AML-193 (cell line): Measurements from ENCODE around the gene TARDBP.
"Not testable (repeated sequence)": the region's sequence is repeated elsewhere in the genome, so short reads cannot be mapped to it uniquely, and the experiment has no call there.

Experiments used
- DNase-seq, 2 experiments: peaks; one replicate each; lab custom pipeline; 2025; lab: John Stamatoyannopoulos, UW

The TARDBP gene

DNA sequence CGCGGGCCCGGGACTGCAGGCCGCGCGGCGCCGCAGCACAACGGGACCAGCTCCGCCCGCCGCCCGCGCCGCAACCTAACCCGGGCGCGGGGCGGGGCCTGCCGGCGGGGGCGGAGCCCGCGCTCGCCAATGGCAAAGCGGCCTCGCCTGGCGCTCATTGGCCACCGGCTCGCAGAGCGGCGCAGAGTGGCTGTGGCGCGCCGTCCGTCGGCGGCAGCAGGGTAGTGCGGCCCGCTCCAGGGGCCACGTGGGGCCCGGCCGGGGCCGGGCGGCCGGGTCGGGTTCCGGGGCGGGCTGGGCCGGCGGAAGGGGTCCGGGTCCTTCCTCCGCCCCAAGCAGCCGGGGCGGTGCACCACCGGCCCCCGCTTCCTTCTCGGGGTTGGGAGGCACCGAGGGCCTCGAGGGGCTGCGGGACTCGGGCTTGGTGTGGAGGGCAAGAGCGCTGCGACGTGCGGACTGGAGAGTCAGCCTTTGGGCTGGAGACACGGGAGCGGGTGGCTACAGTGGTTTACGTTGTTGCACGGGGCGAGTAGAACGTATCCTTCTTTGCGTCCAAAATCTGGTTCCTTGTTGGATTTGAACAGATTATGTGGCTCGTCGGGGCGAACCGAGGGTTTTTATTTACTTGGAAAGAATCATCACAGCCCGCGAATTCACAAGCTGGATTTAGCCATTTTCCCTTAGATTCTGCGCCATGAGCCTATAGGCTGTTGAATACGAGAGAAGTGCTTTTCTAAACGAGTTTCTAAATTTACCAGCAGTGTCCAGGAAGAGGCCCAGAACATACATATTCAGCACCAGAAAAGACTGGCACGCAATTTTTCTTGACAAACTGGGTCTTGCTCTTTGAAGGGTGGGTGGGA is 47.7 kb downstream of the TARDBP start, which contains the start of gene SRM:
TSS of gene SRM (minus strand) at position 51 of the 863 bp plus-strand sequence. CDS start 75 bp downstream, outside the sequence.
- peak; percentile 79 to 89 for DNase-seq

DNA sequence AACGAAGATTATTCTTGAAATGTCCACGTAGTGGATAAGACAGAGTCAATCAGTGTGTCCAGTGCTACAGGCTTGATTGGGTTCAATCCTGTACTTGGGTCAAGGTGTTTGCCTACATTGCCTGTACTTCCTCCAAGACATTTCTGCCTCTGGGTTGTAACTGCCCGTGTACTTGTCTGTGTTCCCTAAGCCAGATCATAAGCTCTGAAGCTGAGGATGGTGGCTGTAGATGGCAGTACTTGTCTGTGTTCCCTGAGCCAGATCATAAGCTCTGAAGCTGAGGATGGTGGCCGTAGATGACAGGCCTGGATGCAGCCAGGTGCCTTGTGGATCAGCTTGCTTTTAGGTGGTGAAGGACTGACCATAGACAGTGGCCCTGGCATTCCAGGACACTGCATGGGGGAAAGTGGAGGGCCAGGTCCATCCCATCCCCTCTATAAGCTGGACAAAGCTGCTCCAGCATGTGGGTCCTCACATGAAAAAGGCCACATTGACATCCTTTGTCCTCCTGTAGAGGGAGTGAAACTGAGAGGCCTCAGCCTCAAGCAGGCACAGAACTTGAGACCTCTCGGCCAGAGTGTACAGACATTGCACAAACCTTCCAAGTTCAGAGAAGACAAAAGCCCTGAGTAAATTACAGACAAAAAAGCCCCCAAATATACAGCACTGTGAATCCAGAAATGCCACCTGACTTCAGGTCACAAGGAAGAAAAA is 49.4 kb downstream of the TARDBP start:
- no peak for DNase-seq

DNA sequence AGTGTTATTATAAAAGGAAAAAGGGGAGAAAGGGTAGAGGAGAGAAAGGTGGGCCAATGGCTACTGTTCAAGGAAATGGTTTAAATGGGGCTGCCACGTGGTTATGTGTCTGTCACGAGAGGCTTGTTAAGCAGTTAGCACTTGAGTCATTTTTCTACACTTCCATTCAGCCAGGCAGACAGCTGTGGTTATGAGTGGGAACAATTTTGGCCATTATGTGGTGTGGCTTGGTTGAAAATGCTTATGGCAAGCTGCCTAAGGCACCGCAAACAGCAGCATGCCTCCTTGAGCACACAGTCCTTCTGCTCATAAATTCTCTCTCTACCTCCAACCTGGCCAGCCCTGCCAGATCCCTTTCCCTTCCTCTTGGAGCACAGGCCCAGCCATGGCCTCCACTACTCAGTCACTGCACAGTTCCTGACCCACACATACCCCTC is 50.5 kb downstream of the TARDBP start:
- DNase-seq = no peak

DNA sequence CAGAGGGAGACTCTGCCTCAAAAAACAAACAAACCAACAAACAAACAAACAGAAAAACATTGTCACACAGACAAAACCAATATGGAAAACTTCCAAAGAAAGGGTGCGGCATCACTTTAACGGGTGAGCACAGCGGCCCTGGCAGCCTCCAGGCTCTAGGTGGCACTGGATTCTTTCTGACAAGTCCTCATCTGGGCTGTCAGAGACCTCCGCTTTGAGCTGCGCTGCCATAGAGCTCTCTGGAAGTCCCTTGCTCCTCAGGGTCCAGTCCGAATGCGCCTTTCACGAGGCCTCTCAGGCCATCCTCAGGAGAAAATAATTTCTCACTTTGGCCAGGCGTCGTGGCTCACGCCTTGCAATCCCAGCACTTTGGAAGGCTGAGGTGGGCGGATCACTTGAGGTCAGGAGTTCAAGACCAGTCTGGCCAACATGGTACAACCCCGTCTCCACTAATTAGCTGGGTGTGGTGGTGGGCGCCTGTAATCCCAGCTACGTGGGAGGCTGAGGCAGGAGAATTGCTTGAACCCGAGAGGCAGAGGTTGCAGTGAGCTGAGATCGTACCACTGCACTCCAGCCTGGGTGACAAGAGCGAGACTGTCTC is 51.6 kb downstream of the TARDBP start:
- DNase-seq = not testable (repeated sequence)

DNA sequence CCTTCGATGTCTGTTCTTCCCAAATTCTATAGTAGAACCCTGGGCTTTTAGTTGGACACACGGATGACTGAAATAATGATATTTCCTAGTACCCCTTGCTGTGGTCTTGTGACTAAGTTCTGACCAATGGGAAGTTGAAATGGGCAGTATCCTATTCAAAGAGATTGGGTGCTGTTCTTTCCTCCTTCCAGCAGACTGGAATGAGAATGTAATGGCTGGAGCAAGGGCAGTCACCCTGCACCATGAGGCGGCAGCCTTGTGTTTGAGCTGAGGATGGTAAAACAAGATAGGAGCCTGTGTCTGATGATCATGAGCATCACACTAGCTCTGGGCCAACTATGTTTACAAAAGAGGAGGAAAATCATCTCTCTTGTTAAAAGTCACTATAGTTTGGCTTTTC is 52.5 kb downstream of the TARDBP start:
- no peak for DNase-seq

DNA sequence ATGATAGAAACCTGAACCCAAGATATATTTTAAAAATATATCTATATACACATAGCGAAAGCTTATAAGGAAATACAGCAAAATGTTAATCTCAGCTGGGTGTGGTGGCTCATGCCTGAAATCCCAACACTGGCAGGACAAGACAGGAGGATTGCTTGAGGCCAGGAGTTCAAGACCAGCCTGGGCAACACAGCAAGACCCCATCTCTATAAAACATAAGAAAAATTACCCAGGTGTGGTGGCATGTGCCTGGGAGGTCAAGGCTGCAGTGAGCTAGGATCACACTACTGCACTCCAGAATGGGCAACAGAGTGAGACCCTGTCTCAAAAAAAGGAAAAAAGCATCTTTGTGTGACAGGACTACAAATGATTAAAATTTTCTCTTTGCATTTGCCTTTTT is 53.3 kb downstream of the TARDBP start:
- no peak for DNase-seq

DNA sequence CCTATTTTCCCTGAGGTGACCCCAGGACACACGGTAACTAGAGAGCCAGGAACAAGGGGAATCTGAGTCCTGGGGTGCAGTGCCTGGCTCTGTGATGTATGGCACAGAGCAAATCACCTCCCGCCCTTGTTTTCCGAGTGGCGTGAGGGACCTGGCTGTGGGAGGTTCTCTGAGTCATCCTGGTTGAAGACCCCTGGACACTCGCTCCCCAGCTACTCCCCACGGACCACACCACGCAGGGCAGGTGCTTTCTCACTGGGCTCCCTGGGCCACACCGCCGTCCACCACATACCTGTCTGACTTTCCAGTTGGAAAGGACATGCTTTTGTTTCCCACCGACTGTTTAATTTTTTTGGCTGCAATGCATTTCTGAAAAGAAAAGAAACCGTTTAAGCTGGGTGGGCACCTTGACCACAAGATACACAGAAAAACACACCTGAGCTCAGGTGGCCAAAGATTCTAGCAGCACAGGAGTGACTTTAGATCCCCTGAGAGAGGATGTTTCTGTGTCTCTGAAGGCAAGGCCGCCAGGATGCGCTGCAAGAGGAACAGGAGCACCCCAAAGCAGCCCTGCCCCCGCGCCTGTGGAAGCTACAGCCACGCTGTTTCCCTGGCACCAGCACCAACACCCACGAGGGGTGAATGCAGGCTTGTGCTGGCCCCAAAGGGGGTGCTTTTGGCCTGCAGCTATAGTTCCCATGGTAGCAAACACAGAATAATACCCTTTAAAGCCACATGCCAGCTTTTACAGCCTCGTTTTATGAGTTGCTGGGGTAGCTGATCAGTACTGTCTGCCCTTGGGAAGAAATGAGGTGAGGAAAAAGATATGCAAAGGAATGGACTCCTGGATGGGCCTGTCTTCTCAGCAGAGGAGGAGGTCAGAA is 55.5 kb downstream of the TARDBP start:
- no peak for DNase-seq

DNA sequence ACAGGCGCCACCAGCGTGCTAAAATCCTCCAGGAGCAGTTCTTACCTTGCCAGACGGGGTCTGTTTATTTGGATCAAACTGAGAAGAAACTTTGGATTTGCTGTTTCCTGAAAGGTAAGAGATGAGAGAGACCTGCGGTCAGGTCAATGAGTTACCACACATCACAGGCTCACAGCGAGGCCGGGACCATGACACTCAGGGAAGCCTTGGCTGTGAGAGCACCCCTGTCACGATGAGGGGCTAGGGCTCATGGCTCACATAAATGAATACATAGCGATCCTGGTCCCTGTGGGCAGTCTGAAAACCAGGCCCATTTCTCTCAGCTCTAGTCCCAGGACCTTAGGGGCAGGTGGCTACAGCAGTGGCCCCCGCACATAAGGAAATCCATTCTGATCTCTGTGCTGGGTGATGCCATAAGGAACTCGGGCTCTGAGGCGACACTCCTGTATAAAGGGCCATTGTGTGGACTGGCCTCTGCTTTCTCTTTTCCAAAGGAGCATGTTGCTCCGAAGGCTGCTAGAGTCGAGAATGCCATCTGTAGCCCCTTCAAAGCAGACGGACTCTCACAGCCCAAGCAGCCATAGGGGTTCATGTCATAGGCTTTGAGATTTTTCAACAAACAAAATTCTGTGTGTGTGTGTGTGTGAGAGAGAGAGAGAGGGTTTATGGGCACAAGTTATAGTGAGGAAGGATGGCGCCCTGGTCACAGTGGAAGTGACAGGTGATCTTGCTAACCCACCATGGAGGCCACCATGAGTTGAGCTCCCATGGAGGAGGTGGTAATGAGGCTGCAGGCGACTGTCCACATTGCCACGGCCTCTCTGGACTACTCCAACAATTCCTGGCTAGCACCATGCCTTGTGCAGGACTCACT is 56.4 kb downstream of the TARDBP start:
- no peak for DNase-seq

DNA sequence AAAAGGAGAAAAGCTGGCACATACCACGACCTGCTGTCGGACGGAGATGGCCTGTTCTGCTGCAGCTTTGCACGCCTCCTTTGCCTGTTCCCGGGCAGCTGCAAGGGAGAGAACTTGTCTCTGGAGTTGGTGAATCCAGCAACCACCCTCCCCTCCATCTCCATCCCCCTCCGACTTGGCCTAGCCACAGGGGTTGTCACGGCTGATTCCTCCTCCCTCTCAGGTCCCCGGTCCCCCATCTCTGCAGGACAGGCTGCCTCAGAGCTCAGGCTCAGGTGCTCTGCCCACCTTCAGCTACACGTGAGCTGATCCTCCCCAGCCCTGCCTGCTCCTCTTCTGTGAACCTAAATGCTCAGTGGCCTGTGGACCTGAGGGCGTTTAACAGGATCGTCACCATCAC is 58.4 kb downstream of the TARDBP start:
- DNase-seq = no peak

DNA sequence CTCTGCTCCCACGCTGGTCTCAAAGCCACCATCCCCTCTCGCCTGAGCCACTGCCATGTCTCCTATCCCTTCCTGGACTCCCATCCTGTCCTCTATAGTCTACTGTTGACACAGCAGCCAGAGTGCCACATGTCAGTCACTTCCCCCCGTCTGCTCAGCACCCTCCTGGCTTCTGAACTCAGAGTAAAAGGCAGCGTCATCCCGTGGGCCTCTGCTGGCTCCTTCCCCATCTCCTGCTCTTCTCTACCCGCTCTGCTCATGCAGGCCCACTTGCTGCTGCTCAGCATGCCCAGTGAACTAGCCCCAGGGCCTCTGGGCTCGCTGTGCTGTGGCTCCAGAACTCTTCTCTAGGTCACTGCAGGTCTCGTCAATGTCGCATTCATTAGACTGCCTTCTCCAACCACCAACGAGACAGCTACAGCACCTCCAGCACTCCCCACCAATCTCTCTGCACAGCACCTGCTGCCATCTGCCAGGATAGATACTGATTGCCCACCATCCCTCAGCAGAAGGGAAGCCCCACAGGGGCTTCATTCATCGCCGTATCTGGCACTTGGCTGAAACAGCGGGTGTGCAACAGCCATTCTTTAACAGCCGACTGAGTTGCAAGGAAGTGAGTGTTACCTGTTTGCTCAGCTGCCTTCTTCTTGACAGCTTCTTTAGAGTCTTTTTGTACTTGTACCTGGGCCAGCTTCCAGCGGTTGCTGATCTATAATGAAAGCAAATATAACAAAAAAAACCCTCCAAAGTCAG is 59.2 kb downstream of the TARDBP start:
- no peak for DNase-seq

DNA sequence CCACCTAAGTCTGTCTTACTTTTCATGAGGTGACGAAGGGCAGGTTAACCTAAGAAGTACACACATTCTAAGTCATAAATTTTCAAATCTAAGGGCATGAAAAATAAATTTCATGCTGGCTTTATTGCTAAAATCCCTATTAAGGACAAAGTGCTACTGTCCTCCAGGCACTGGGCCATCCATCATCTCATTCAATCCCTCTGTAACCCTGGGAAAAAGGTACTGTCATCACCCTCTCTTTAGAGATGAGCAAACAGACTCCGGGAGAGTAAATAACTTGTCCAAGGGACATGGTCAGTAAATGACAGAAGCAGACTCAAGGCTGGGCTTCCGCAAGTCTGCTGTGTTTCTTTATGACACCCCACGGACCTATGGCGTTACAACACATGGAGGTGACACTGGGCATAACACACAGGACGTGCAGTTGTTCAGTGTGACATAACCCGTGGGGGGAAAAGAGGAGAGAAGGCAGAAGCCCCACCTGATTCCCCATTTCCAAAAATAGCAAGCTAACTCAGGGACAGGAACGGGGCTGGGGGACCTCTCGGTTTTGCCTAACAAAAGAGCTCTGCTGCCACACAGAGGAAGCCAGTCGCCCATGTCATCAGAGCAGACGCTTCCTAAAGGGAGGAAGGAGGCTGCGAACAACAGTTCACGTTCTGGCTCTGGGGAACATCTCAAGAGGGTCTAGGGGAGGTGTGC is 59.9 kb downstream of the TARDBP start:
- DNase-seq = no peak

DNA sequence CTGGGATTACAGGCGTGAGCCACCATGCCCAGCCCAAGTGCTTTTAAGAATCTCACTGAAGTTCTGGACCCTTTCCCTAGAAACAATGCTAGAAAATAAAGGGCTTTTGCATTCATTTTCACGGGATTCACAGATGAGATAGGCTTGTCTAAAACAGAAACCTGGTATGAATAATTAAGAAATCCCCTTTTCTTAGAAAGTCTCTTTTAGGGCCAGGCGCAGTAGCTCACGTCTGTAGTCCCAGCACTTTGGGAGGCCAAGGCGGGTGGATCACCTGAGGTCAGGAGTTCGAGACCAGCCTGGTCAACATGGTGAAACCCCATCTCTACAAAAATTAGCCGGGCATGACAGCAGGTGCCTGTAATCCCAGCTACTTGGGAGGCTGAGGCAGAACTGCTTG is 60.9 kb downstream of the TARDBP start:
- not testable (repeated sequence) for DNase-seq
